ES-I3 (cell line): ENCODE data around the gene MRPL37.

Source experiments
- H3K36me3 ChIP-seq: 2 replicates; pipeline ENCODE4 v1.6.1; 2013; ENCODE audit warnings: mild to moderate bottlenecking, low read length, control low read depth, moderate library complexity; ENCODE audit not compliant: insufficient read depth
- H3K4me1 ChIP-seq: 2 replicates; pipeline ENCODE4 v1.6.1; 2013; ENCODE audit warnings: mild to moderate bottlenecking, control low read depth, low read length; ENCODE audit not compliant: insufficient read depth
- H3K9ac ChIP-seq: 2 replicates; pipeline ENCODE4 v1.6.1; 2013; ENCODE audit warnings: low read depth, mild to moderate bottlenecking, low read length, moderate library complexity
- H3K9me3 ChIP-seq: 2 replicates; pipeline ENCODE4 v1.6.1; 2013; ENCODE audit warnings: mild to moderate bottlenecking, low read length, moderate library complexity; ENCODE audit not compliant: control insufficient read depth, insufficient read depth

The MRPL37 gene

GRCh38 chr1:54265126-54265525, 65.2 kb downstream of the MRPL37 start:
- no peaks in the 10 kb centered on the region for H3K36me3 ChIP-seq
- no peaks in the 10 kb centered on the region for H3K9me3 ChIP-seq
- H3K9ac ChIP-seq = no peak overlapping the region
- no peaks in the 10 kb centered on the region for H3K4me1 ChIP-seq

GRCh38 chr1:54265659-54266058, 65.7 kb downstream of the MRPL37 start:
- no peak overlapping the region for H3K9ac ChIP-seq
- H3K36me3 ChIP-seq = no peaks in the 10 kb centered on the region

GRCh38 chr1:54266195-54266594, 66.2 kb downstream of the MRPL37 start:
- Histone ChIP-seq H3K9me3 (no peaks in the 10 kb centered on the region), H3K4me1 (no peaks in the 10 kb centered on the region), H3K9ac (no peak overlapping the region), H3K36me3 (no peaks in the 10 kb centered on the region)

More at GRCh38 chr1:54265659-54266058, 65.7 kb downstream of the MRPL37 start:
- Histone ChIP-seq H3K9me3 (no peaks in the 10 kb centered on the region), H3K4me1 (no peaks in the 10 kb centered on the region)

- no peaks in the 10 kb centered on the region for H3K4me1 ChIP-seq
- H3K36me3 ChIP-seq = no peaks in the 10 kb centered on the region
- H3K9me3 ChIP-seq = no peaks in the 10 kb centered on the region
- no peak overlapping the region for H3K9ac ChIP-seq
Measured at GRCh38 chr1:54266908-54267307, 66.9 kb downstream of the MRPL37 start.
